Stimulated activated effector memory CD8-positive, alpha-beta T cell treated with anti-CD3 and anti-CD28 coated beads, Interleukin-12 subunit alpha, Interleukin-12 subunit beta, amount 100 ng/mL, for 72 hours (primary cell): ENCODE measurements around the gene ADAMTS14.
A peak's percentile ranks its signal among the peaks of the same experiment; 100 is the strongest.

ENCODE experiments used
- ATAC-seq: fragments of 150-1000 bp; cut with Tn5 transposase; 2 replicates; pipeline ENCODE4 v1.10.0; 2021
- DNase-seq, 2 donors: peaks; one replicate each; pipeline ENCODE4 v3.0.0; 2021 to 2022; ENCODE audit warnings: low spot score in 2 of 2
- H3K27ac Mint-ChIP-seq: one replicate; pipeline ENCODE4 v1.8.0; 2022; ENCODE audit warnings: mild to moderate bottlenecking, mixed read lengths
- H3K36me3 Mint-ChIP-seq: one replicate; pipeline ENCODE4 v1.8.0; 2022; ENCODE audit warnings: mild to moderate bottlenecking, mixed read lengths
- H3K4me1 Mint-ChIP-seq: one replicate; pipeline ENCODE4 v1.8.0; 2022; ENCODE audit warnings: mixed read lengths
- H3K4me3 Mint-ChIP-seq: one replicate; pipeline ENCODE4 v1.8.0; 2022; ENCODE audit warnings: mild to moderate bottlenecking, mixed read lengths
- H3K9me3 Mint-ChIP-seq: one replicate; pipeline ENCODE4 v1.8.0; 2022; ENCODE audit warnings: mixed read lengths

The ADAMTS14 gene

DNA sequence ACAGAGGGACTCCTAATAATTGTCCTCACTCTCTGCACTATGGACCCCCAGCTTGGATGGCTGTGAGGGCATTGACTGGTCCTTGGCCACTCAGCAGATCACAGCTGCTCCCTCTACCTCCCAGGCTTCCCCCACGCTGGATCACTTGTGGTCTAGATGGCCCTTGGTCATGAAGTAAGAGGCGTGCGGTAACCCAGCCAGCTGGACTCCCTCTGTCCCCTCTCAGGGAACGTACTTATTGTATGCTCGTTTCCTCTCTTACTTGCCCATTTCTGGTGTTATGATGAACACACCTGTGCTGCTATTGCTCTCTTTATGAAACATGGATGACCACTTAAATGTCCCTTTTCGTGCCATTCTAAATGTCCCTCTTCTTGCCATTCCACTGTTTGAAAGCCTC is 19.3 kb downstream of the ADAMTS14 start:
- Mint-ChIP-seq H3K4me1 (peaks cover 8% of the 10 kb centered on the region), H3K36me3 (no peaks in the 10 kb centered on the region), H3K4me3 (no peak overlapping the region), H3K9me3 (no peaks in the 10 kb centered on the region), H3K27ac (no peak overlapping the region)
- ATAC-seq (no peak), DNase-seq (no peak)

- DNase-seq (no peak), ATAC-seq (no peak)
- Mint-ChIP-seq H3K4me3 (no peak overlapping the region), H3K36me3 (no peaks in the 10 kb centered on the region), H3K9me3 (no peaks in the 10 kb centered on the region), H3K27ac (no peak overlapping the region), H3K4me1 (peaks cover 8% of the 10 kb centered on the region)
These were observed 19.8 kb downstream of the ADAMTS14 start for GRCh38 chr10:70692043-70692603.

DNA sequence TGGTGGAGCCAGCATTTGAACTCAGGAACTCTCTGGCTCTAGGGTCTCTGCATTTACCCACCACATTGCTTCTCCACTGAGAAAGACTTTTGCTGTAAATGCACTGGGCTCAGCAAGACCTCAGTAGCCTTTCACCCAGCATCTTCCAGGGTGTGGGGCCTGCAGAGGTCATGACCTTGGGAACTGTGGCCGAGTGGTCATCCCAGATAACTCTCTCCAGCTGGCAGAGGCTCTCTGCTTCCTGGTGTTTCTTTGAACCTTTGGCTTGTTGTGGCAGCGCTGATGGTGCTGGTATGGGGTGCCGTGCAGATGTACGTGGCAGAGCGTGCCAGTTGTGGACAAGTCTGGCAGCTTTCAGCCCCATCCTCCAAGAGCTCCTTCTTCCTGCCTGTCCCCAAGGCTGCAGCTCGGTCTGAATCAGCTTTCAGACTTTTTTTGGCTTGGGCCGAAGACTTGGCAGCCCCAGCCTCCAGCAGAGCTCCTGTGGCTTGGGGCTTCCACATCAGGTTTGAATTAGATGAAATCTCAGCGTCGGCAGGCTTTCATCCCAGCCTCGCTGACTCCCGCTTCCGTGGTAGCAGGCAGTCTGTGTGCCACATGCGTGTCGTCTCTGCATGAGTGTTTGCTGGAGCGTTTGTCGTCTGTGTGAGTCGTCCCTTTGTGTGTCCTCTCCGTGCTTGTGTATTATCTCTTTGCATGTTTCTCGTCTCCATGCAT is 21.5 kb downstream of the ADAMTS14 start:
- H3K9me3 Mint-ChIP-seq: no peaks in the 10 kb centered on the region
- peaks cover 8% of the 10 kb centered on the region for H3K4me1 Mint-ChIP-seq
- no peak overlapping the region for H3K4me3 Mint-ChIP-seq
- no peak for DNase-seq
- no peak overlapping the region for H3K27ac Mint-ChIP-seq
- no peaks in the 10 kb centered on the region for H3K36me3 Mint-ChIP-seq
- ATAC-seq: no peak

- no peak overlapping the region for H3K4me3 Mint-ChIP-seq
These were observed 22.3 kb downstream of the ADAMTS14 start for GRCh38 chr10:70694418-70695141.

DNA sequence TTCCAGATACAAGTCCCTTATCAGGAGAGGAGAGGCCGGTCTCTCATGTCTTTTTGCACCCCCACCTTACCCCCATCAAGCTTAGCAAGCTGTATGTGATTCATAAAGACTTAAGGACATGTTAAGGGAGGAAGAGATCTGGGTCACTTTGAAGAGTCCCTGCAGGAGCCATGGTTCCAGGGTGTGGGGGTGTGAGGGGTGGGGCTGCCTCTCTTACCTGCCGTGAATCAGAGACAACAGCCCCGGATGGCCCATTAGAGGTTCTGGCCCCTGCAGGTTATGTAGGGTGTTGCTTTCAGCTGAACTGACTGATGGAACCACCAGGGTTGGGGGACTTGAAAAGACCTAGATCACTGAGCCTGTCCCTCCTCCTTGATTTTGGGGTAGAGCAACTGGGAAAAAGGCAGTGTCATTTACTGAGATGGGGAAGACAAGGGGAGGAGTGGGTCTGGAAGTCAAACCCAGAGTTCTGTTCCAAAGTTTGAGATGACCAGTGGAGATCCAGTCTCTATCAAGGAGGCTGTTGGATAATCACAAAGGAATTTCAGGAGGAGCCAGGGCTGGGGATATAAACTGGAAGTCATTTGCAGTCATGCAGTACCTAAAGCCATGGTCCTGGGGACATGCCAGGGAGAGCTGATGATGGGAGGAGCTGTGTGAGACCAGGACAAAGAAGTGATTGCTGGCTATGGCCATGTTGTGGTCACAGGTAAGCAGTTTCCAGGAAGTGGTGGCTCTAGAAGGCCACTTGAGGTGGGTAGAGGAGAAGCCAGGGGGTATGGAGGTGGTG is 23.1 kb downstream of the ADAMTS14 start:
- Mint-ChIP-seq H3K27ac (no peak overlapping the region), H3K36me3 (no peaks in the 10 kb centered on the region), H3K4me3 (no peak overlapping the region), H3K4me1 (peaks cover 8% of the 10 kb centered on the region), H3K9me3 (no peaks in the 10 kb centered on the region)
- no peak for DNase-seq
- ATAC-seq: no peak

More at GRCh38 chr10:70694418-70695141, 22.3 kb downstream of the ADAMTS14 start:
- Mint-ChIP-seq H3K4me1 (peaks cover 8% of the 10 kb centered on the region), H3K36me3 (no peaks in the 10 kb centered on the region), H3K9me3 (no peaks in the 10 kb centered on the region), H3K27ac (no peak overlapping the region)
- DNase-seq: no peak
- ATAC-seq: no peak

GRCh38 chr10:70698211-70698610 is 25.9 kb downstream of the ADAMTS14 start:
- DNase-seq (no peak), ATAC-seq (no peak)
- H3K4me1 Mint-ChIP-seq: no peaks in the 10 kb centered on the region
- no peaks in the 10 kb centered on the region for H3K9me3 Mint-ChIP-seq
- no peak overlapping the region for H3K4me3 Mint-ChIP-seq
- no peak overlapping the region for H3K27ac Mint-ChIP-seq
- H3K36me3 Mint-ChIP-seq: no peaks in the 10 kb centered on the region

- Mint-ChIP-seq H3K36me3 (no peaks in the 10 kb centered on the region), H3K4me1 (no peaks in the 10 kb centered on the region), H3K27ac (no peak overlapping the region), H3K9me3 (no peaks in the 10 kb centered on the region), H3K4me3 (no peak overlapping the region)
- ATAC-seq: no peak
- no peak for DNase-seq
These were observed 26.9 kb downstream of the ADAMTS14 start for GRCh38 chr10:70699063-70699658.

- Mint-ChIP-seq H3K36me3 (no peaks in the 10 kb centered on the region), H3K4me1 (no peaks in the 10 kb centered on the region), H3K4me3 (no peak overlapping the region), H3K27ac (no peak overlapping the region), H3K9me3 (no peaks in the 10 kb centered on the region)
- no peak for DNase-seq
- ATAC-seq: no peak
These were observed 27.4 kb downstream of the ADAMTS14 start for GRCh38 chr10:70699659-70700174.

- no peak overlapping the region for H3K4me3 Mint-ChIP-seq
- no peaks in the 10 kb centered on the region for H3K4me1 Mint-ChIP-seq
- no peaks in the 10 kb centered on the region for H3K36me3 Mint-ChIP-seq
- no peak for DNase-seq
- no peak overlapping the region for H3K27ac Mint-ChIP-seq
- ATAC-seq: no peak
- H3K9me3 Mint-ChIP-seq: no peaks in the 10 kb centered on the region
These were observed 30.0 kb downstream of the ADAMTS14 start for GRCh38 chr10:70702190-70702763.

- DNase-seq (no peak), ATAC-seq (peak; percentile 29)
- Mint-ChIP-seq H3K36me3 (no peaks in the 10 kb centered on the region), H3K4me3 (no peak overlapping the region), H3K27ac (no peak overlapping the region), H3K9me3 (no peaks in the 10 kb centered on the region), H3K4me1 (no peaks in the 10 kb centered on the region)
These were observed 31.9 kb downstream of the ADAMTS14 start for GRCh38 chr10:70704211-70704610.

DNA sequence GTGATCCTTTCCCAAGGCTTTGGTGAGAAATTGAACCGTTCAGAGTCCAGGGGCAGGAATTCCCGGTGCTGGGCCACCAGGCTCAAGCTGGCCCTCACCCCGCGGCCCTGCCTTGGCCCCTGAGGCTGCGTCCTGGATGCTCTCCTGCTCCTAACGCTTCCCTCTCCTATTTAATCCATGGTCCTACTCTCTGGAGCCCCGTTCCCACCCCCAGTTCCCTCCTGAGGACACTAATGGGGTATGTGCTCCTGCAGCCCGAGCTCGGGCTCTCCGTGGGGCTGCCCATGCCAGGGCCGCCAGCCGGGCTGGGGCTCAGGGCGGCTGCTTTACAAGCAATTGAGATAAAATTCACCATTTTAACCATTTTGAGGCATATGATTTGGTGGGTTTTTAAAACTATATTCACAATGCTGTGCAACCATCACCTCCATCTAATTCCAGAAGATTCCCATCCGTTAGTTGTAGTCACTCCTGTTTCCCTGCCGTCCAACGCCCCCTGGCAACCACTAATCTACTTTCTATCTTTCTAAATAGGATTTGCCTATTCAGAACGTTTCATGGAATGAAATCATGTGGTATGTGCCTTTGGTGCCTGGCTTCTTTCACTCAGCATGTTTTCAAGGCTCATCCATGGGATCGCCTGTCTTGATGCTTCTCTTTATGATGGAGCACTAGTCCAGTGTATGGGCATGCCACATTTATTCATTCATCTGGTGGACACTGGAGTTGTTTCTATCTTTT is 33.0 kb downstream of the ADAMTS14 start:
- H3K4me3 Mint-ChIP-seq: no peak overlapping the region
- H3K4me1 Mint-ChIP-seq: no peaks in the 10 kb centered on the region
- H3K36me3 Mint-ChIP-seq: no peaks in the 10 kb centered on the region
- no peaks in the 10 kb centered on the region for H3K9me3 Mint-ChIP-seq
- ATAC-seq (no peak), DNase-seq (no peak)
- H3K27ac Mint-ChIP-seq: no peak overlapping the region

- ATAC-seq (no peak), DNase-seq (no peak)
- Mint-ChIP-seq H3K27ac (peak overlapping the region; percentile 20), H3K4me3 (no peak overlapping the region), H3K4me1 (peaks cover 19% of the 10 kb centered on the region), H3K9me3 (no peaks in the 10 kb centered on the region), H3K36me3 (no peaks in the 10 kb centered on the region)
These were observed 38.9 kb downstream of the ADAMTS14 start for GRCh38 chr10:70711177-70711576.

- H3K9me3 Mint-ChIP-seq: no peaks in the 10 kb centered on the region
- no peaks in the 10 kb centered on the region for H3K36me3 Mint-ChIP-seq
- DNase-seq: no peak
- H3K4me3 Mint-ChIP-seq: no peak overlapping the region
- H3K4me1 Mint-ChIP-seq: peaks cover 24% of the 10 kb centered on the region
- no peak for ATAC-seq
- H3K27ac Mint-ChIP-seq: peak overlapping the region; percentile 20
These were observed 39.6 kb downstream of the ADAMTS14 start for GRCh38 chr10:70711911-70712310.

GRCh38 chr10:70714245-70714644 is 41.9 kb downstream of the ADAMTS14 start:
- DNase-seq (no peak), ATAC-seq (no peak)
- peaks cover 24% of the 10 kb centered on the region for H3K4me1 Mint-ChIP-seq
- H3K36me3 Mint-ChIP-seq: no peaks in the 10 kb centered on the region
- no peaks in the 10 kb centered on the region for H3K9me3 Mint-ChIP-seq
- H3K27ac Mint-ChIP-seq: no peak overlapping the region
- no peak overlapping the region for H3K4me3 Mint-ChIP-seq
